ENCODE measurements around the gene OR56B1. TPM values are rescaled to one million over a fixed set of nuclear protein-coding genes. Genes with fewer than 3 reads are reported as not detected.
A peak's percentile ranks its signal among the peaks of the same experiment; 100 is the strongest.
"Not testable (repeated sequence)": the region's sequence is repeated elsewhere in the genome, so short reads cannot be mapped to it uniquely, and the experiment has no call there.

The OR56B1 gene
- total and polyA plus RNA-seq, 2 donors (not counting 1 experiment from before 2014, with no cell fraction given): 0.61 to 1.4 TPM

DNA sequence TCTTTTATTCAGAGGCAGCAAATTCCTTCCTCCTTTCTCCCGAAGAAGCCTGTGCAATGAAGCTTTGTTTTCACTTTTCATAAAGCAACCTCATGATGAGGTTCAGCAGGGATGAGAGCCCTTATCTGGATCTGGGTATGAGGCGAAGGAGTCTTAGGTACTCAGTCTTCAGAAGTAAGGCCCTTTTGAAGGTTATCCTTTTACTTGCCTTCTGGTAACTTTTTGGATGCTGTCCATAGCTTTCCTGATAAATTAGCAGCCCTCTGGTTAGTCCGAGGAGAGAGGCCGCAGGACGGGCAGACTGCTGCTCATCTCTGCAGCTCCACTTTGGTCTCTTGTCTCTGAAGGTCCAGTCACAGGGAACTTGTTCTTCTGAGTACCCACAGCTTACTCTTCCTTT lies 45.5 kb upstream of the OR56B1 start:
- Histone ChIP-seq H2AFZ (ENCODE audit: insufficient read depth, low read depth, low read length, poor library complexity, severe bottlenecking) (peak overlapping the region; percentile 56), H3K27me3 (replicated peaks in 1 of 4; ENCODE audit: control extremely low read depth in 1 of 4, control insufficient read depth in 3 of 4, insufficient read depth in 4 of 4, low read length in 3 of 4) (no peaks in the 10 kb centered on the region), H3K79me2 (ENCODE audit: control insufficient read depth, insufficient read depth, low read length) (peaks cover 91% of the 10 kb centered on the region), H4K20me1 (ENCODE audit: control insufficient read depth, insufficient read depth, low read length, poor library complexity, severe bottlenecking) (peaks cover 20% of the 10 kb centered on the region), H3K4me2 (replicated peaks; ENCODE audit: low read depth, low read length, poor library complexity, severe bottlenecking) (peak overlapping the region; percentile 78), H3K36me3 (replicated peaks in 1 of 2; ENCODE audit: control extremely low read depth in 1 of 2, control insufficient read depth in 1 of 2, extremely low read depth in 1 of 2, insufficient read depth in 2 of 2, low read length in 1 of 2) (peaks cover 7 to 23% of the 10 kb centered on the region in 2 experiments), H3K9me3 (ENCODE audit: control extremely low read depth in 1 of 3, control insufficient read depth in 2 of 3, insufficient read depth in 1 of 3, low read length in 2 of 3) (no peaks in the 10 kb centered on the region), H3K9ac (ENCODE audit: low read length) (peak overlapping the region; percentile 90), H3K4me3 (ENCODE audit: control extremely low read depth in 1 of 5, extremely low read depth in 1 of 5, insufficient read depth in 1 of 5, low read depth in 2 of 5, low read length in 4 of 5) (peak overlapping the region; percentile 79 to 89 (median 84)), H3K27ac (ENCODE audit: low read length in 2 of 2) (peak overlapping the region; percentile 89 to 92), H3K4me1 (ENCODE audit: control insufficient read depth in 2 of 2, insufficient read depth in 2 of 2, low read length in 2 of 2) (peaks cover 37 to 46% of the 10 kb centered on the region in 2 donors)
- no peaks in the 10 kb centered on the region for H3K27me3 Mint-ChIP-seq
- intact Hi-C loops (cut with micrococcal nuclease): no loop called here
- 3% methylated on average over 4 of the region's 5 CpGs for WGBS (ENCODE audit: insufficient coverage)
- TF ChIP-seq, protein P1, sequence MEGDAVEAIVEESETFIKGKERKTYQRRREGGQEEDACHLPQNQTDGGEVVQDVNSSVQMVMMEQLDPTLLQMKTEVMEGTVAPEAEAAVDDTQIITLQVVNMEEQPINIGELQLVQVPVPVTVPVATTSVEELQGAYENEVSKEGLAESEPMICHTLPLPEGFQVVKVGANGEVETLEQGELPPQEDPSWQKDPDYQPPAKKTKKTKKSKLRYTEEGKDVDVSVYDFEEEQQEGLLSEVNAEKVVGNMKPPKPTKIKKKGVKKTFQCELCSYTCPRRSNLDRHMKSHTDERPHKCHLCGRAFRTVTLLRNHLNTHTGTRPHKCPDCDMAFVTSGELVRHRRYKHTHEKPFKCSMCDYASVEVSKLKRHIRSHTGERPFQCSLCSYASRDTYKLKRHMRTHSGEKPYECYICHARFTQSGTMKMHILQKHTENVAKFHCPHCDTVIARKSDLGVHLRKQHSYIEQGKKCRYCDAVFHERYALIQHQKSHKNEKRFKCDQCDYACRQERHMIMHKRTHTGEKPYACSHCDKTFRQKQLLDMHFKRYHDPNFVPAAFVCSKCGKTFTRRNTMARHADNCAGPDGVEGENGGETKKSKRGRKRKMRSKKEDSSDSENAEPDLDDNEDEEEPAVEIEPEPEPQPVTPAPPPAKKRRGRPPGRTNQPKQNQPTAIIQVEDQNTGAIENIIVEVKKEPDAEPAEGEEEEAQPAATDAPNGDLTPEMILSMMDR (IDR thresholded peaks at IDR 0.05): no peak
- no peak for TF ChIP-seq EZH2 (IDR thresholded peaks at IDR 0.05; ENCODE audit: borderline replicate concordance, insufficient read depth, low read depth, low read length, poor library complexity, severe bottlenecking)
- CTCF ChIA-PET: interaction anchor here (2.0 to 4.4 kb wide), 3 partner anchors 9 to 91 kb away, joined by 7 to 42 read pairs (median 22); no protein-coding TSS in a partner anchor
- no peaks in the 10 kb centered on the region for H3K9me3 Mint-ChIP-seq (ENCODE audit: insufficient read depth)
- H3K4me3 Mint-ChIP-seq: peak overlapping the region; percentile 94
- POLR2A ChIA-PET: interaction anchor here (0.6 to 2.4 kb wide), 2 partner anchors 9 to 20 kb away, joined by 4 to 9 read pairs; no protein-coding TSS in a partner anchor
- peak; percentile 18 for DNase-seq
- ATAC-seq (ENCODE audit: low read depth): no peak
- peak overlapping the region; percentile 93 for H3K27ac Mint-ChIP-seq
- peaks cover 50% of the 10 kb centered on the region for H3K4me1 Mint-ChIP-seq

DNA sequence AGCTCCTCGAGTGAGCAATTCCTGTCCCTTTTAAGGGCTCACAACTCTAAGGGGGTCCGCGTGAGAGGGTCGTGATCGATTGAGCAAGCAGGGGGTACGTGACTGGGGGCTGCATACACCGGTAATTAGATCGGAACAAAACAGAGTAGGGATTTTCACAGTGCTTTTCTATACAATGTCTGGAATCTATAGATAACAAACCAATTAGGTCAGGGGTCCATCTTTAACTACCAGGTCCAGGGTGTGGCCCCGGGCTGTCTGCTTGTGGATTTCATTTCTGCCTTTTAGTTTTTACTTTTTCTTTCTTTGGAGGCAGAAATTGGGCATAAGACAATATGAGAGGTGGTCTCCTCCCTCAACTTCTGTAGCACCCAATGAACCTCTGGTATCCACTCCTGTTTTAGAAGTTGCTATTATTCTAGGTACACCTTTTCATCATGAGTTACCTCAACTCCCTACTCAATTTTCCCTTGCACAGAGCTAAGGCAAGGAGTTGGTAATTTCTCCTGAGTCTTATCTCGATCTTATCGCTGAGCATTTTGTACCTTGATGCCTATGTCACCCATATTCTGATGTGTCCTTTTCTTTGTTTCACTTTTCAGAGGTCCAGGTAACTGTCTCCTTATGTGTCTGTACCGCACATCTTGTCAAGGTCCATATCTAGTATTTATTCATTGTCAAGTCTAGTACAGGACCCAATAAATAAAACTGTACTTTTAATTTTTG lies 44.8 kb upstream of the OR56B1 start:
- WGBS (ENCODE audit: insufficient coverage): 17% methylated on average over 1 of the region's 12 CpGs
- peaks cover 9 to 29% of the 10 kb centered on the region in 2 experiments for H3K36me3 ChIP-seq (replicated peaks in 1 of 2; ENCODE audit: control extremely low read depth in 1 of 2, control insufficient read depth in 1 of 2, extremely low read depth in 1 of 2, insufficient read depth in 2 of 2, low read length in 1 of 2)
- H3K9me3 Mint-ChIP-seq (ENCODE audit: insufficient read depth); intact Hi-C loops (cut with micrococcal nuclease); H3K27me3 ChIP-seq (replicated peaks in 1 of 4; ENCODE audit: control extremely low read depth in 1 of 4, control insufficient read depth in 3 of 4, insufficient read depth in 4 of 4, low read length in 3 of 4); ATAC-seq (ENCODE audit: low read depth); H3K27me3 Mint-ChIP-seq; H3K9me3 ChIP-seq (ENCODE audit: control extremely low read depth in 1 of 3, control insufficient read depth in 2 of 3, insufficient read depth in 1 of 3, low read length in 2 of 3): not testable (repeated sequence)
- peaks cover 92% of the 10 kb centered on the region for H3K79me2 ChIP-seq (ENCODE audit: control insufficient read depth, insufficient read depth, low read length)
- peak overlapping the region; percentile 78 for H3K4me2 ChIP-seq (replicated peaks; ENCODE audit: low read depth, low read length, poor library complexity, severe bottlenecking)
- peak; percentile 25 for DNase-seq
- peaks cover 42 to 46% of the 10 kb centered on the region in 2 donors for H3K4me1 ChIP-seq (ENCODE audit: control insufficient read depth in 2 of 2, insufficient read depth in 2 of 2, low read length in 2 of 2)
- POLR2A ChIA-PET: interaction anchor here (2.4 kb wide), 1 partner anchor 9 kb away, joined by 9 read pairs; no protein-coding TSS in a partner anchor
- H3K4me1 Mint-ChIP-seq: peaks cover 53% of the 10 kb centered on the region
- peak overlapping the region; percentile 90 for H3K9ac ChIP-seq (ENCODE audit: low read length)
- H3K4me3 Mint-ChIP-seq: peak overlapping the region; percentile 94
- H4K20me1 ChIP-seq (ENCODE audit: control insufficient read depth, insufficient read depth, low read length, poor library complexity, severe bottlenecking): peaks cover 27% of the 10 kb centered on the region
- H3K27ac Mint-ChIP-seq: peak overlapping the region; percentile 93
- H3K27ac ChIP-seq (ENCODE audit: low read length in 2 of 2): peak overlapping the region; percentile 89 to 92
- CTCF ChIA-PET: interaction anchor here (3.4 to 4.4 kb wide), 2 partner anchors 9 to 20 kb away, joined by 22 to 42 read pairs; no protein-coding TSS in a partner anchor
- peak overlapping the region; percentile 56 for H2AFZ ChIP-seq (ENCODE audit: insufficient read depth, low read depth, low read length, poor library complexity, severe bottlenecking)
- peak overlapping the region; percentile 79 to 89 (median 84) for H3K4me3 ChIP-seq (ENCODE audit: control extremely low read depth in 1 of 5, extremely low read depth in 1 of 5, insufficient read depth in 1 of 5, low read depth in 2 of 5, low read length in 4 of 5)

All from B cell (primary cell).